ENCODE results near the gene SLC35E1. TPM values are rescaled to one million over a fixed set of nuclear protein-coding genes. Genes with fewer than 3 reads are reported as not detected.

Gene SLC35E1
- total and polyA plus RNA-seq, 2 donors (not counting 3 experiments of a cell fraction or from before 2014, with no cell fraction given), result 36.0 to 37.5 TPM

DNA sequence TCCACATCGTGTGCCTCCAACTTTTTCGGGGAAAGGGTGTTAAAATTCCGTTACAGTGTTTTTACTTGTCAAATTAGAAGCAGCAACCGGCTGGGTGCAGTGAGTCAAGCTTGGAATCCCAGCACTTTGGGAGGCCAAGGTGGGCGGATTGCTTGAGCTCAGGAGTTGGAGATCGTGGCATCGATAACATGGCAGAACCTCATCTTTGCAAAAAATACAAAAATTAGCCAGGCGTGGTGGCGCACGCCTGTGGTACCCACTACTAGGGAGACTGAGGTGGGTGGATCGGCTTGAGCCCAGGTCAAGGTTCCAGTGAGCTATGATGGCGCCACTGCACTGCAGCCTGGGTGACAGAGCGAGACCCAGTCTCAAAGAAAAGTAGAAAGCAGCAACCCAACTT lies 1.1 kb upstream of the SLC35E1 start:
- Histone ChIP-seq H3K9me1 (replicated peaks; ENCODE audit: control insufficient read depth, extremely low read depth, insufficient read depth, low read length) (no peaks in the 10 kb centered on the region), H2AFZ (ENCODE audit: low read depth, low read length) (no peak overlapping the region), H4K20me1 (replicated peaks; ENCODE audit: control insufficient read depth, extremely low read depth, insufficient read depth, low read length) (no peaks in the 10 kb centered on the region), H3K79me2 (ENCODE audit: control insufficient read depth, insufficient read depth, low read length) (peaks cover 57% of the 10 kb centered on the region), H3K27ac (ENCODE audit: insufficient read depth, low read depth, low read length) (no peak overlapping the region), H3K36me3 (ENCODE audit: control insufficient read depth in 2 of 2, extremely low read depth in 1 of 2, insufficient read depth in 2 of 2, low read length in 2 of 2) (peaks cover 0 to 19% of the 10 kb centered on the region in 2 experiments), H3K9me3 (replicated peaks; ENCODE audit: control insufficient read depth, insufficient read depth, low read length) (no peaks in the 10 kb centered on the region), H3K4me1 (ENCODE audit: control insufficient read depth, extremely low read depth, insufficient read depth, low read length) (peaks cover 16% of the 10 kb centered on the region), H3K4me3 (replicated peaks in 1 of 3; ENCODE audit: insufficient read depth in 1 of 3, low read depth in 1 of 3, low read length in 3 of 3) (peak overlapping the region in 2 of 3 experiments; percentile 73 to 75), H3K4me2 (ENCODE audit: insufficient read depth, low read length) (peak overlapping the region; percentile 59), H3K27me3 (ENCODE audit: control insufficient read depth in 2 of 2, insufficient read depth in 2 of 2, low read length in 2 of 2) (no peaks in the 10 kb centered on the region), H3K9ac (replicated peaks; ENCODE audit: extremely low read depth, insufficient read depth, low read length) (no peak overlapping the region)
- intact Hi-C loops (cut with micrococcal nuclease), result no loop called here
- BruUV-seq (replicated peaks), result no TSS peak
- dilution Hi-C loops (cut with MboI; ENCODE audit: extremely low pct_ligation_motif_present, low sequenced_read_pairs), result no loop called here
- FAIRE-seq (no peak), DNase-seq (ENCODE audit: low read depth, low spot score) (no peak)
- TF ChIP-seq, protein P1, sequence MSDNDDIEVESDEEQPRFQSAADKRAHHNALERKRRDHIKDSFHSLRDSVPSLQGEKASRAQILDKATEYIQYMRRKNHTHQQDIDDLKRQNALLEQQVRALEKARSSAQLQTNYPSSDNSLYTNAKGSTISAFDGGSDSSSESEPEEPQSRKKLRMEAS (IDR thresholded peaks at IDR 0.05; ENCODE audit: insufficient read depth, insufficient read length), result no peak
- no peak for TF ChIP-seq MYC (IDR thresholded peaks at IDR 0.05; ENCODE audit: low read depth, low read length)
- no peak for TF ChIP-seq EZH2 (IDR thresholded peaks at IDR 0.05; ENCODE audit: borderline replicate concordance, low read depth, low read length, severe bottlenecking)
- no peak for TF ChIP-seq FOS (IDR thresholded peaks at IDR 0.05; ENCODE audit: borderline replicate concordance, insufficient read depth, low read length)
- TF ChIP-seq JUN (IDR thresholded peaks at IDR 0.05; ENCODE audit: borderline replicate concordance, insufficient read depth, insufficient read length, low read depth), result no peak
- TF ChIP-seq POLR2A (IDR thresholded peaks at IDR 0.05; ENCODE audit: low read depth, low read length), result no peak
- no peak for TF ChIP-seq CTCF (IDR thresholded peaks at IDR 0.05; ENCODE audit: extremely low read depth in 1 of 2, insufficient read depth in 1 of 2, low read depth in 1 of 2, low read length in 2 of 2)
- no peak for TF ChIP-seq GATA2 (IDR thresholded peaks at IDR 0.05; ENCODE audit: insufficient read depth, insufficient read length, low read depth, low read length)
- TF ChIP-seq POLR2AphosphoS5 (IDR thresholded peaks at IDR 0.05; ENCODE audit: insufficient read depth, low read depth, low read length), result no peak
- ChIA-PET POLR2A (no interaction called here), CTCF (interaction anchor here (1.4 to 2.4 kb wide), 2 partner anchors 11 to 15 kb away, joined by 4 to 7 read pairs; no protein-coding TSS in a partner anchor)

All from endothelial cell of umbilical vein (primary cell).